B cell (primary cell): ENCODE data around the gene CCDC187. TPM values are rescaled to one million over a fixed set of nuclear protein-coding genes. Genes with fewer than 3 reads are reported as not detected.

Experiments used
- ATAC-seq: fragments of 200-7000 bp; cut with Tn5 transposase; one replicate; pipeline ENCODE4 v1.10.0; 2021; ENCODE audit warnings: low read depth, mild to moderate bottlenecking, moderate number of reproducible peaks, moderate library complexity
- CTCF ChIA-PET: fragments of 350-600 bp; sonication (Branson Sonifier 250); formaldehyde crosslinking; loops from one replicate; lab custom pipeline; 2021; ENCODE audit warnings: antibody characterized with exemption, inconsistent platforms; lab: Charles Lee
- POLR2A ChIA-PET: fragments of 350-600 bp; sonication (Branson Sonifier 250); formaldehyde crosslinking; loops from one replicate; lab custom pipeline; 2021; ENCODE audit warnings: antibody characterized with exemption; lab: Charles Lee
- DNase-seq: peaks from one replicate; pipeline ENCODE4 v3.0.0; 2013
- H2AFZ ChIP-seq: 2 replicates; pipeline ENCODE4 v1.6.1; 2012; ENCODE audit warnings: mild to moderate bottlenecking, low read depth, low read length; ENCODE audit not compliant: insufficient read depth, poor library complexity, severe bottlenecking
- H3K27ac ChIP-seq, 2 donors: 1 replicate in 1 of 2; 2 replicates in 1 of 2; pipeline ENCODE4 v1.5.1; 2012 to 2013; ENCODE audit warnings: low read length in 2 of 2, mild to moderate bottlenecking in 2 of 2, moderate library complexity in 1 of 2
- H3K27me3 ChIP-seq, 4 experiments: fragments of 200-600 bp in 1 of 4; sonication (generic) in 1 of 4; replicated peaks in 1 of 4; 1 replicate in 2 of 4; 2 replicates in 2 of 4; pipeline versions ENCODE4 v1.6.1 to v1.7.0; 2013 to 2016; ENCODE audit warnings: low read length in 3 of 4, mild to moderate bottlenecking in 2 of 4, mixed read lengths in 1 of 4, moderate library complexity in 1 of 4; ENCODE audit not compliant: insufficient read depth in 4 of 4, control insufficient read depth in 3 of 4; ENCODE audit errors: control extremely low read depth in 1 of 4
- H3K36me3 ChIP-seq, 2 experiments: replicated peaks in 1 of 2; 1 replicate in 1 of 2; 2 replicates in 1 of 2; pipeline versions ENCODE4 v1.6.1 to v1.7.1; 2013; ENCODE audit warnings: low read length in 1 of 2; ENCODE audit not compliant: insufficient read depth in 2 of 2, control insufficient read depth in 1 of 2; ENCODE audit errors: control extremely low read depth in 1 of 2, extremely low read depth in 1 of 2
- H3K4me1 ChIP-seq, 2 donors: fragments of 200-600 bp in 1 of 2; sonication (generic) in 1 of 2; 1 replicate in 1 of 2; 2 replicates in 1 of 2; pipeline versions ENCODE4 v1.5.1 to v1.6.1; 2013 to 2017; ENCODE audit warnings: low read length in 2 of 2; ENCODE audit not compliant: control insufficient read depth in 2 of 2, insufficient read depth in 2 of 2
- H3K4me2 ChIP-seq: replicated peaks from 2 replicates; pipeline ENCODE3; 2012; ENCODE audit warnings: mild to moderate bottlenecking, low read depth, low read length; ENCODE audit not compliant: poor library complexity, severe bottlenecking
- H3K4me3 ChIP-seq, 5 experiments: fragments of 200-600 bp in 1 of 5; sonication (generic) in 1 of 5; 1 replicate in 3 of 5; 2 replicates in 2 of 5; pipeline versions ENCODE4 v1.5.1 to v1.7.0; 2011 to 2016; ENCODE audit warnings: low read length in 4 of 5, mild to moderate bottlenecking in 4 of 5, low read depth in 2 of 5, control low read depth in 1 of 5, moderate library complexity in 1 of 5; ENCODE audit not compliant: insufficient read depth in 1 of 5; ENCODE audit errors: control extremely low read depth in 1 of 5, extremely low read depth in 1 of 5
- H3K79me2 ChIP-seq: fragments of 200-600 bp; sonication (generic); one replicate; pipeline ENCODE4 v1.6.0; 2016; ENCODE audit warnings: low read length; ENCODE audit not compliant: control insufficient read depth, insufficient read depth
- H3K9ac ChIP-seq: fragments of 200-600 bp; sonication (generic); 2 replicates; pipeline ENCODE4 v1.6.1; 2017; ENCODE audit warnings: mild to moderate bottlenecking, low read length, moderate library complexity
- H3K9me3 ChIP-seq, 3 donors: one replicate each; pipeline versions ENCODE4 v1.6.1 to v1.7.1; 2013; ENCODE audit warnings: low read length in 2 of 3; ENCODE audit not compliant: control insufficient read depth in 2 of 3, insufficient read depth in 1 of 3; ENCODE audit errors: control extremely low read depth in 1 of 3
- H4K20me1 ChIP-seq: 2 replicates; pipeline ENCODE4 v1.6.0; 2012; ENCODE audit warnings: mild to moderate bottlenecking, low read length; ENCODE audit not compliant: insufficient read depth, control insufficient read depth, poor library complexity, severe bottlenecking
- H3K27ac Mint-ChIP-seq: one replicate; pipeline ENCODE4 v1.8.0; 2021; ENCODE audit warnings: mixed read lengths
- H3K27me3 Mint-ChIP-seq: one replicate; pipeline ENCODE4 v1.8.0; 2021; ENCODE audit warnings: mixed read lengths
- H3K4me1 Mint-ChIP-seq: one replicate; pipeline ENCODE4 v1.8.0; 2021; ENCODE audit warnings: mixed read lengths
- H3K4me3 Mint-ChIP-seq: one replicate; pipeline ENCODE4 v1.8.0; 2021; ENCODE audit warnings: mixed read lengths
- H3K9me3 Mint-ChIP-seq: one replicate; pipeline ENCODE4 v1.8.0; 2022; ENCODE audit warnings: mixed read lengths; ENCODE audit not compliant: insufficient read depth
- CTCF ChIP-seq: fragments of 200-600 bp; IDR thresholded peaks from one replicate; pipeline ENCODE4 v1.8.0; 2022; ENCODE audit warnings: antibody characterized with exemption, mild to moderate bottlenecking
- EZH2 ChIP-seq: IDR thresholded peaks from 2 replicates; pipeline ENCODE4 v1.6.1; 2012; ENCODE audit warnings: borderline replicate concordance, low read depth, mild to moderate bottlenecking, moderate library complexity, low read length; ENCODE audit not compliant: insufficient read depth, poor library complexity, severe bottlenecking
- WGBS: methylation state at CpG from one replicate; pipeline ENCODE4 v1.1.5; 2013; ENCODE audit warnings: missing lambda C conversion rate; ENCODE audit not compliant: insufficient coverage; 5-methylcytosine and 5-hydroxymethylcytosine counted together
- intact Hi-C: fragments of 100-400 bp; cut with micrococcal nuclease; formaldehyde crosslinking; loops from one replicate; pipeline ENCODE4 v1.10.0; 2022
- polyA plus RNA-seq: library from polyadenylated mRNA; depleted of rRNA; stranded (reverse); fragments of >200 nt; gene quantifications from 2 replicates; pipeline ENCODE4 v1.2.3, GENCODE V29; 2012
- total RNA-seq, 2 donors: library from RNA; stranded (reverse); fragments of 120-200 nt in 1 of 2; gene quantifications; 1 replicate in 1 of 2; 2 replicates in 1 of 2; pipeline versions ENCODE4 v1.2.3 to v1.2.4, GENCODE V29; 2013 to 2022

The CCDC187 gene
- total and polyA plus RNA-seq, 2 donors (not counting 1 experiment from before 2014, with no cell fraction given), result 1.5 to 7.6 TPM

- 88% methylated on average over 30 of the region's 30 CpGs for WGBS
- Mint-ChIP-seq H3K4me1 (no peaks in the 10 kb centered on the region), H3K27me3 (peaks cover 11% of the 10 kb centered on the region), H3K27ac (no peak overlapping the region), H3K9me3 (no peaks in the 10 kb centered on the region), H3K4me3 (no peak overlapping the region)
- Histone ChIP-seq H3K27ac (no peak overlapping the region), H3K9me3 (peaks cover 0 to 5% (median 0%) of the 10 kb centered on the region in 3 donors), H3K27me3 (peaks cover 0 to 3% (median 0%) of the 10 kb centered on the region in 4 experiments), H4K20me1 (no peaks in the 10 kb centered on the region), H3K36me3 (no peaks in the 10 kb centered on the region), H2AFZ (no peak overlapping the region), H3K79me2 (no peaks in the 10 kb centered on the region), H3K4me3 (no peak overlapping the region), H3K9ac (no peak overlapping the region), H3K4me1 (no peaks in the 10 kb centered on the region), H3K4me2 (no peak overlapping the region)
- ATAC-seq (no peak), DNase-seq (no peak)
- CTCF ChIA-PET, result interaction anchor here (0.5 kb wide), 1 partner anchor 11 kb away, joined by 3 read pairs; no protein-coding TSS in a partner anchor
- intact Hi-C loops, result no loop called here
- TF ChIP-seq CTCF, result no peak
- TF ChIP-seq EZH2, result no peak
- POLR2A ChIA-PET, result no interaction called here
These were observed 14.0 kb downstream of the CCDC187 start for GRCh38 chr9:136289651-136290507.
